PC-3 (cell line): ENCODE measurements around the gene ST8SIA2. TPM values are rescaled to one million over a fixed set of nuclear protein-coding genes. Genes with fewer than 3 reads are reported as not detected.

Experiments
- ATAC-seq: fragments of 200-7000 bp; cut with Tn5 transposase; 2 replicates; pipeline ENCODE4 v1.9.1; 2020; ENCODE audit warnings: mild to moderate bottlenecking, moderate library complexity
- BruUV-seq: library from RNA; stranded (reverse); fragments of 400-500 nt; replicated peaks from 2 replicates; lab custom pipeline; 2021; lab: Mats Ljungman, UMichigan
- CTCF ChIA-PET: fragments of 300-600 bp; sonication (Branson Sonifier 250); formaldehyde crosslinking; loops from one replicate; lab custom pipeline; 2022; ENCODE audit warnings: antibody characterized with exemption; lab: Charles Lee
- POLR2A ChIA-PET: fragments of 300-600 bp; sonication (Branson Sonifier 250); formaldehyde crosslinking; loops from one replicate; lab custom pipeline; 2022; ENCODE audit warnings: antibody characterized with exemption; ENCODE audit not compliant: unreplicated experiment; lab: Charles Lee
- DNase-seq: peaks from one replicate; pipeline ENCODE4 v3.0.0-alpha.2; 2015
- H2AFZ ChIP-seq: fragments of 300-600 bp; sonication (generic); 2 replicates; pipeline ENCODE4 v1.6.0; 2016; ENCODE audit warnings: antibody characterized with exemption, low read length
- H3F3A ChIP-seq: fragments of 300-600 bp; sonication (generic); one replicate; pipeline ENCODE4 v1.6.0; 2017; ENCODE audit warnings: antibody characterized with exemption, low read length, control low read depth, mild to moderate bottlenecking; ENCODE audit not compliant: unreplicated experiment
- H3K27ac ChIP-seq: fragments of 300-600 bp; sonication (generic); 2 replicates; pipeline ENCODE4 v1.5.1; 2016; ENCODE audit warnings: mild to moderate bottlenecking, low read length
- H3K27me3 ChIP-seq: fragments of 300-600 bp; sonication (generic); 2 replicates; pipeline ENCODE4 v1.6.1; 2016; ENCODE audit warnings: low read length, mixed read lengths
- H3K36me3 ChIP-seq: fragments of 300-600 bp; sonication (generic); 2 replicates; pipeline ENCODE4 v1.6.1; 2016; ENCODE audit warnings: low read depth, mixed run types, low read length, mixed read lengths
- H3K4me1 ChIP-seq: fragments of 300-600 bp; sonication (generic); 2 replicates; pipeline ENCODE4 v1.5.1; 2016; ENCODE audit warnings: low read length; ENCODE audit not compliant: insufficient read depth
- H3K4me2 ChIP-seq: fragments of 300-600 bp; sonication (generic); 2 replicates; pipeline ENCODE4 v1.6.0; 2016; ENCODE audit warnings: low read length
- H3K4me3 ChIP-seq: fragments of 300-600 bp; sonication (generic); 2 replicates; pipeline ENCODE4 v1.5.1; 2016; ENCODE audit warnings: mild to moderate bottlenecking, low read length, mixed read lengths
- H3K79me2 ChIP-seq: fragments of 300-600 bp; sonication (generic); 2 replicates; pipeline ENCODE4 v1.6.1; 2017; ENCODE audit warnings: low read length, mixed read lengths
- H3K9ac ChIP-seq: fragments of 300-600 bp; sonication (generic); 2 replicates; pipeline ENCODE4 v1.6.0; 2016; ENCODE audit warnings: mild to moderate bottlenecking, low read length
- H3K9me2 ChIP-seq: fragments of 300-600 bp; sonication (generic); replicated peaks from 2 replicates; pipeline ENCODE4 v1.6.1; 2016; ENCODE audit warnings: mixed run types, low read length, mixed read lengths
- H3K9me3 ChIP-seq: fragments of 300-600 bp; sonication (generic); 2 replicates; pipeline ENCODE4 v1.6.1; 2016; ENCODE audit warnings: low read length, mixed read lengths
- H4K20me1 ChIP-seq: fragments of 300-600 bp; sonication (generic); 2 replicates; pipeline ENCODE4 v1.6.1; 2016; ENCODE audit warnings: low read length, mixed read lengths
- CTCF ChIP-seq: fragments of 300-600 bp; sonication (generic); conservative IDR thresholded peaks from 2 replicates; pipeline ENCODE4 v1.5.1; 2017; ENCODE audit warnings: antibody characterized with exemption, low read depth, mild to moderate bottlenecking, low read length
- EZH2 ChIP-seq: fragments of 300-600 bp; sonication (generic); IDR thresholded peaks from one replicate; pipeline ENCODE4 v1.6.1; 2017; ENCODE audit warnings: antibody characterized with exemption, mild to moderate bottlenecking, low read length; ENCODE audit not compliant: unreplicated experiment
- EZH2phosphoT487 ChIP-seq: fragments of 300-600 bp; sonication (generic); IDR thresholded peaks from 2 replicates; pipeline ENCODE4 v1.6.1; 2018; ENCODE audit warnings: mild to moderate bottlenecking, antibody characterized with exemption, low read length, borderline replicate concordance
- intact Hi-C: fragments of 100-400 bp; cut with micrococcal nuclease; formaldehyde crosslinking; loops from 2 replicates; pipeline ENCODE4 v1.9.0; 2023
- total RNA-seq: library from RNA; depleted of rRNA; stranded (reverse); fragments of >200 nt; gene quantifications from 2 replicates; pipeline ENCODE4 v1.2.3, GENCODE V29; 2014

The ST8SIA2 gene
- total RNA-seq, 1 experiment from 2014 or later: not detected

GRCh38 chr15:92443381-92443780, 49.7 kb downstream of the ST8SIA2 start:
- no peak for TF ChIP-seq EZH2
- TF ChIP-seq CTCF: no peak
- no peak for TF ChIP-seq EZH2phosphoT487
- intact Hi-C loops: no loop called here
- Histone ChIP-seq H3F3A (no peaks in the 10 kb centered on the region), H3K79me2 (no peaks in the 10 kb centered on the region), H3K9me2 (no peaks in the 10 kb centered on the region), H3K4me1 (no peaks in the 10 kb centered on the region), H3K9me3 (no peaks in the 10 kb centered on the region), H3K27me3 (peaks cover 26% of the 10 kb centered on the region), H3K36me3 (no peaks in the 10 kb centered on the region), H3K4me2 (no peak overlapping the region), H3K27ac (no peak overlapping the region), H2AFZ (no peak overlapping the region), H3K9ac (no peak overlapping the region), H4K20me1 (no peaks in the 10 kb centered on the region), H3K4me3 (no peak overlapping the region)
- ChIA-PET POLR2A (no interaction called here), CTCF (no interaction called here)
- DNase-seq (no peak), ATAC-seq (no peak)
- BruUV-seq: no TSS peak

- H2AFZ ChIP-seq: no peak overlapping the region
- ChIA-PET CTCF (no interaction called here), POLR2A (no interaction called here)
- no peaks in the 10 kb centered on the region for H3K79me2 ChIP-seq
- no peaks in the 10 kb centered on the region for H4K20me1 ChIP-seq
- BruUV-seq: no TSS peak
- H3K4me3 ChIP-seq: no peak overlapping the region
- H3K9ac ChIP-seq: no peak overlapping the region
- DNase-seq (no peak), ATAC-seq (no peak)
- peaks cover 13% of the 10 kb centered on the region for H3K27me3 ChIP-seq
- intact Hi-C loops: no loop called here
- H3K36me3 ChIP-seq: no peaks in the 10 kb centered on the region
- H3K27ac ChIP-seq: no peak overlapping the region
- no peaks in the 10 kb centered on the region for H3K9me2 ChIP-seq
- H3K9me3 ChIP-seq: no peaks in the 10 kb centered on the region
- no peaks in the 10 kb centered on the region for H3K4me1 ChIP-seq
- no peak for TF ChIP-seq CTCF
- TF ChIP-seq EZH2: no peak
- TF ChIP-seq EZH2phosphoT487: no peak
- H3K4me2 ChIP-seq: no peak overlapping the region
- H3F3A ChIP-seq: no peaks in the 10 kb centered on the region
These were observed 51.0 kb downstream of the ST8SIA2 start for GRCh38 chr15:92444631-92445030.

GRCh38 chr15:92448370-92448769, 54.7 kb downstream of the ST8SIA2 start:
- Histone ChIP-seq H3K36me3 (no peaks in the 10 kb centered on the region), H3F3A (no peaks in the 10 kb centered on the region), H3K4me1 (no peaks in the 10 kb centered on the region), H4K20me1 (no peaks in the 10 kb centered on the region), H2AFZ (no peak overlapping the region), H3K27ac (no peak overlapping the region), H3K4me2 (no peak overlapping the region), H3K9me3 (no peaks in the 10 kb centered on the region), H3K9ac (no peak overlapping the region), H3K9me2 (no peaks in the 10 kb centered on the region), H3K4me3 (no peak overlapping the region), H3K27me3 (peaks cover 28% of the 10 kb centered on the region), H3K79me2 (no peaks in the 10 kb centered on the region)
- BruUV-seq: no TSS peak
- DNase-seq: no peak
- intact Hi-C loops: no loop called here
- CTCF ChIA-PET: no interaction called here
- no peak for ATAC-seq
- POLR2A ChIA-PET: no interaction called here
- TF ChIP-seq CTCF: no peak
- no peak for TF ChIP-seq EZH2phosphoT487
- no peak for TF ChIP-seq EZH2
